Measurements from ENCODE around the gene ERP44.

Gene ERP44

GRCh38 chr9:100111235-100111634 is 12.4 kb upstream of the ERP44 start:
- peak; percentile 98 for DNase-seq (ENCODE audit: low read depth in 2 of 2)

GRCh38 chr9:100108559-100108958 is 9.8 kb upstream of the ERP44 start:
- H3K4me3 ChIP-seq (replicated peaks in 1 of 2; ENCODE audit: low read depth in 2 of 2, low read length in 2 of 2), result no peak overlapping the region
- TF ChIP-seq CTCF (IDR thresholded peaks at IDR 0.05; ENCODE audit: low read depth, low read length), result no peak
- peak; percentile 27 to 29 for DNase-seq (ENCODE audit: low read depth in 2 of 2)

More at GRCh38 chr9:100111235-100111634, 12.4 kb upstream of the ERP44 start:
- H3K4me3 ChIP-seq (replicated peaks in 1 of 2; ENCODE audit: low read depth in 2 of 2, low read length in 2 of 2), result no peak overlapping the region
- no peak for TF ChIP-seq CTCF (IDR thresholded peaks at IDR 0.05; ENCODE audit: low read depth, low read length)

GRCh38 chr9:100106616-100107015 is 7.8 kb upstream of the ERP44 start:
- no peak for TF ChIP-seq CTCF (IDR thresholded peaks at IDR 0.05; ENCODE audit: low read depth, low read length)
- no peak for DNase-seq (ENCODE audit: low read depth in 2 of 2)
- H3K4me3 ChIP-seq (replicated peaks in 1 of 2; ENCODE audit: low read depth in 2 of 2, low read length in 2 of 2), result no peak overlapping the region

GRCh38 chr9:100105861-100106260 is 7.1 kb upstream of the ERP44 start:
- no peak for DNase-seq (ENCODE audit: low read depth in 2 of 2)
- H3K4me3 ChIP-seq (replicated peaks in 1 of 2; ENCODE audit: low read depth in 2 of 2, low read length in 2 of 2), result no peak overlapping the region
- TF ChIP-seq CTCF (IDR thresholded peaks at IDR 0.05; ENCODE audit: low read depth, low read length), result no peak

GRCh38 chr9:100104314-100104713 is 5.5 kb upstream of the ERP44 start:
- peak in 1 of 2 donors; percentile 28 for DNase-seq (ENCODE audit: low read depth in 2 of 2)
- TF ChIP-seq CTCF (IDR thresholded peaks at IDR 0.05; ENCODE audit: low read depth, low read length), result no peak

GRCh38 chr9:100101608-100102007 is 2.8 kb upstream of the ERP44 start:
- H3K4me3 ChIP-seq (replicated peaks in 1 of 2; ENCODE audit: low read depth in 2 of 2, low read length in 2 of 2), result no peak overlapping the region
- no peak for DNase-seq (ENCODE audit: low read depth in 2 of 2)
- no peak for TF ChIP-seq CTCF (IDR thresholded peaks at IDR 0.05; ENCODE audit: low read depth, low read length)

More at GRCh38 chr9:100104314-100104713, 5.5 kb upstream of the ERP44 start:
- no peak overlapping the region for H3K4me3 ChIP-seq (replicated peaks in 1 of 2; ENCODE audit: low read depth in 2 of 2, low read length in 2 of 2)

- no peak for DNase-seq (ENCODE audit: low read depth in 2 of 2)
- TF ChIP-seq CTCF (IDR thresholded peaks at IDR 0.05; ENCODE audit: low read depth, low read length), result no peak
- peak overlapping the region in 1 of 2 donors; percentile 69 for H3K4me3 ChIP-seq (replicated peaks in 1 of 2; ENCODE audit: low read depth in 2 of 2, low read length in 2 of 2)
Observed at GRCh38 chr9:100100146-100100667, 1.4 kb upstream of the ERP44 start.
